Left lobe of liver (tissue), 2 donors: ENCODE measurements around the gene LIG3. TPM values are rescaled to one million over a fixed set of nuclear protein-coding genes. Genes with fewer than 3 reads are reported as not detected.
"Not testable (repeated sequence)": the region's sequence is repeated elsewhere in the genome, so short reads cannot be mapped to it uniquely, and the experiment has no call there.

Source experiments
- ATAC-seq: fragments of 200-7000 bp; cut with Tn5 transposase; one replicate; pipeline ENCODE4 v1.9.1; 2020; ENCODE audit warnings: mild to moderate bottlenecking, moderate library complexity
- DNase-seq: peaks from one replicate; pipeline ENCODE4 v3.0.0-alpha.2; 2020; ENCODE audit warnings: low spot score
- total RNA-seq: library from RNA; stranded (reverse); gene quantifications from one replicate; pipeline ENCODE4 v1.2.1, GENCODE V29; 2021
- donor health status: DM: no; HTN: no; CAD: no; lungs with moderate emphysema.
- donor health status: DM: no; HTN: yes; CAD: no.

LIG3 gene
- total RNA-seq, 1 donor from 2014 or later = 16.3 TPM

DNA sequence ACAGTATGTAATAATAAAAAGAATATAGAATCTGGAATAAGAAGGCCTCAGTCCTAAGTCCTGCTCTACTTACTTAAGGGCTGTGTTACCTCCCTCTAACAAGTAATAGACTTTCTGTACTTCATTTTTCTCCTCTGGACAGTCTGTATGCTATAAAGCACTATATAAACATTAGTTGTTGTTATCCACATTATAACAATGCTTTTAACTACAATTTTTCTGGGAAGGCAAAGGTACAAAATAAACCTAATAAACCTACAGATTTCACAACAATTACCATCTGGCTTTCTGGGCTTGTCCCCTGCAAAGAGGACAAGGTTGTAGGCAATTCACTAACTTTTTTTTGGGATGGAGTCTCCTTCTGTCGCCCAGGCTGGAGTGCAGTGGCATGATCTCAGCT, 50.5 kb downstream of the LIG3 start:
- DNase-seq = no peak
- no peak for ATAC-seq

DNA sequence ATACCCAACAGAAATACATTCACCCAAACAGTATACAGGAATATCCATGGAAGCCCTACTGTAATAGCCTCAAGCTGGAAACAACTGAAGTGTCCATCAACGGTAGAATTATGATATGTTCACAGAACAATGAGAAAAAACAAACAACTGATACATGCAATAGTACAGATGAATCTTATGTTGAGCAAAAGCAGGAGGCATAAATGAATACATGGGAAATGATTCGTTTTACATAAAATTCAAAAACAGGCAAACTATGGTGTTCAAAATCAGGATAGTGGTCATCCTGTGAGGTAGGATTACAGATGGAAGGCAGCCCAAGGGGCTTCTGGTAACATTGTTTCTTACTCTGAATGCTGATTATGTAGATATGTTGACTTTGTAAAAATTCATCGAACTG, 58.1 kb downstream of the LIG3 start:
- DNase-seq (no peak), ATAC-seq (no peak)

DNA sequence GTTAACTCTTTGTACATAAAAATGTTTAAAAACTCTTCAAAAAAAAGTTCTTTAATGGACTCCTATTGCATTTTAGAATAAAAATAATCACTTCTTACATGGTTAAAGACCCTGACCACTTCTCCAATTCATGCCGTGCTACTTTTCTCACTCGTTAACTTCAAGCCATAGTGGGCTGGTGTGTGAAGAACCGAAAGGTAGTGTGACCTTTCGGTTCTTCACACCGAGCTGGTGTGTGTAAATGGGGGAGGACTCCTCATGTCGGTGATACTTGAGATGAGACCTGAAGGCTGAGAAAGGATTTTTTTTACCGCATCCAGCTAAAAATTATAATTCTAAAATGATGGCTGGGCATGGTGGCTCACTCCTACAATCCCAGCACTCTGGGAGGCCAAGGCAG, 61.1 kb downstream of the LIG3 start:
- DNase-seq (no peak), ATAC-seq (no peak)

DNA sequence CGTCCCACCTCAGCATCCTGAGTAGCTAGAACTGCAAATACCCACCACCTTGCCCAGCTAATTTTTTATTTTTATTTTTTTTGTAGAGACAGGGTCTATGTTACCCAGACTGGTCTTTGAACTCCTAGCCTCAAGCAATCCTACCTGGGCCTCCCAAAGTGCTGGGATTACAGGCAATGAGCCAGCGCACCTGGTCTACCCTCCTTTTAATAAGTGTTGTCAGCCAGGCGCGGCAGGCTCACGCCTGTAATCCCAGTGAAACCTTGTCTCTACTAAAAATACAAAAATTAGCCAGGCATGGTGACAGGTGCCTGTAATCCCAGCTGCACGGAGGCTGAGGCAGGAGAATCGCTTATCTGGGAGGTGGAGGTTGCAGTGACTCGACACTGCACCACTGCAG, 63.9 kb downstream of the LIG3 start:
- no peak for DNase-seq
- ATAC-seq = no peak

DNA sequence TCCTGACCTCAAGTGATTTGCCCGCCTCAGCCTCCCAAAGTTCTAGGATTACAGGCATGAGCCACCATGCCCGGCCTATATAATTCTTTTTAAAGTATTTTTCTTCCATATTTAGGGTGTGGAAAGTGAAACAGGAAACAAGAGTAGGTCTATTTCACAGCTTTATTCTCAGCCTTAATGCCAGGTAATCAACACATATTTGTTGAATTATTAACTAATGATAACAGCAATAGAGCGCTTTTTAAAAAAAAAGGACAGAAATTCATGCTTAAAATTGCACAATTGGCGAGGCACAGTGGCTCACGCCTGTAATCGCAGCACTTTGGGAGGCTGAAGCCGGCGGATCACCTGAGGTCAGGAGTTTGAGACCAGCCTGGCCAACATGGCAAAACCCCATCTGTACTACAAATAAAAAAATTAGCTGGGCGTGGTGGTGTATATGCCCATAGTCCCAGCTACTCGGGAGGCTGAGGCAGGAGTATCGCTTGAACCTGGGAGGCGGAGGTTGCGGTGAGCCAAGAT, 65.2 kb downstream of the LIG3 start:
- not testable (repeated sequence) for DNase-seq
- ATAC-seq = peak; percentile 13

DNA sequence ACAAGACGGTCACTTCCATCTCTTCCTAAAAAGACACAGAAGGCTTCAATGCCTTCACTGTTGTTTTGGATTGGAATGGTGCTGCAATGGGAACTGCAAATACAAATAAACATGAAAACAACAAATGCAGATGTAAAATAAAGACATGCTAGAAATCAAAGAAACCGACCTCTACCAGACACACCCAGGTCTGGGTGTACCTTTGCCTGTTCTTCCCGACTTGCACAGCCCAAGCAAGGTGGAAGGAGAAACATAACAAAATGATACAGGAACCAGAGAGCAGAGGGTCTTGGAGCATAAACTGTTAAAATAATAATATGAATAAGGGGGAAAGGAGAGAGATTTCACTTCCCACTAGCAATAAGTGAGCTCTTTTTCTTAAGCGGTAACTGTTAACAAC, 65.9 kb downstream of the LIG3 start:
- ATAC-seq = no peak
- DNase-seq = no peak

DNA sequence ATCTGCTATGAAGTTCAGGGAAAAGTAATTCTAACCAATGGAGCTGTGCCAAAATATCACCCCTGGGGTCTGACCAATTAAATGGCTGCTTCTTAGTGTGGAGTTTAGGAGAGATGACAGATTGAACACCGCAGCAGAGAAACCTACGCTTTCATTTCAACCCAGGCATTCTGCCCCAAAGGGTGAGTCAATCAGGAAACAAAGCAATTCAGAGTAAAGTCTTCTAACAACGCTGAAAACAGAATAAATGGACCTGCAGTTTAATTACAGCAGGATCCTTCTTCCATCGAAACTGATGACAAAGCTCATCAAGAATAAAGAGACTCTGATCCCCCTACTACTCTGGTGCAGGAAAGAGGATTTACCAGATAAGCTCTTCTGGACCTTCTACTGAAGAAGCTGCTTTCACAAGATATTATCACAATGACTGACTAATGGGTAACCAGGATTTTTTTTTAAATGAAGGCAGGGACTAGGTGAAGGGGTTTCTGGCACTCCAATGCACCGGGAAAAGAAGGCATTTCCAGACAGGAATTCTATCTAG, 66.5 kb downstream of the LIG3 start:
- DNase-seq (no peak), ATAC-seq (no peak)

DNA sequence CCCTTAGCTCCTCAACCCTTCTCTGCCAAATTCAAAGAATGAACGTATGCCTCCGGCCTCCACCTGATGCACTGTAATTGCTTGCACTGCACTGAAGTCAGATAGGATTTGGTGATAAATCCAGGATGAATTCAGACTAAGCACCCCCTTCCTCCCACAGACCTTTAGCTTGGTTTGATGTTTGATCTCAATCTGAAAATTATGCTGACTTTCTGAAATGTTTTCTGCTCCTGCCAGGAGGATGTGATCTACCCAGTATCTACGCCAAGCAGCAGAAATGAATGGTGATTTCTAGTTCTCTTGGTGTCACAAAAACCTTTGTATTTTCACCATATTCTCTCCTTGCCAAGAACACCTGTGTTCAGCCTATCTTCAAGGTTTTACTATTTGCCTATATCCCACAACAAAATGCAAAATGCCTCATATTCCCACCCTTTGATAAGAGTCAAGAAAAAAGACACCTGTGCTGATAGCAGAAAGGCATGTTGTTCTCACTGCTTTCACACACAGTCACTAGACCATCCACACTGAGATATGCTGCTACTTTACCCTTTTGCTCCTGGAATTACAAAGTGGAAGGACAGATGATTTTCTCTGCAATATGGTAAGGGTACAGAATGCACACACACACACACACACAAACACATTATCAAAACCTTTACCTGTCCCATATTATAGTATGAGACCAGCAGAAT, 68.5 kb downstream of the LIG3 start:
- ATAC-seq = no peak
- DNase-seq = no peak

DNA sequence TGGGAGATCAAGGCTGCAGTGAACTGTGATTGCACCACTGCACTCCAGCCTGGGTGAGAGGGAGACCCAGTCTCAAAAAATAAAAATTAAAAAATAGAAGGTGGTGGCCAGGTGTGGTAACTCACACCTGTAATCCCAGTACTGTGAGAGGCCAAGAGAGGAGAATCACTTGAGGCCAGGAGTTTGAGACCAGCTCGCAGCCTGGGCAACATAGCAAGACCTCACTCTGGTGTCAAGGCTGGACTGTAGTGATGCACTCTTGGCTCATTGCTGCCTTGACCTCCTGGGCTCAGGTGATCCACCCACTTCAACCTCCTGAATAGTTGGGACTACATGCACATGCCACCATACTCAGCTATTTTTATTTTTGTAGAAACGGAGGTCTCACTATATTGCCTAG, 69.9 kb downstream of the LIG3 start:
- no peak for ATAC-seq
- DNase-seq = no peak

DNA sequence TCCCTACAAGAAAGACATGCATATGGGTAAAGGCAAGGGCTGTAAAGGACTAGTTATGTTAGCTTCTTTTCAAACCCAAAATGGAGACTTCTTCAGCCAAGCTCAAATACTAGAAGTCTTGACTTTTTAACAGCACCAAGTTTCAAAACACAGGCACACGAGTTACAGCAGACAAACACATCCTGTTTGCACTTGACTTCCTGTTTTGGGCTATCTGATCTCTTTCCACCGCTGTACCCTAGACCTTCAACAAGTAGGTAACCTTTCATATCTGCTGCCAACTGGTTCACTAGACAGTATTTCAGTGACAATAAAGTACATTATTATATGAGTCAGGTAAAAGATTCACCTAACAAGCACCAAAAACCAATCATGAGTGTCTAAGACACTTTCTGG, 70.9 kb downstream of the LIG3 start:
- ATAC-seq (peak; percentile 81), DNase-seq (no peak)

DNA sequence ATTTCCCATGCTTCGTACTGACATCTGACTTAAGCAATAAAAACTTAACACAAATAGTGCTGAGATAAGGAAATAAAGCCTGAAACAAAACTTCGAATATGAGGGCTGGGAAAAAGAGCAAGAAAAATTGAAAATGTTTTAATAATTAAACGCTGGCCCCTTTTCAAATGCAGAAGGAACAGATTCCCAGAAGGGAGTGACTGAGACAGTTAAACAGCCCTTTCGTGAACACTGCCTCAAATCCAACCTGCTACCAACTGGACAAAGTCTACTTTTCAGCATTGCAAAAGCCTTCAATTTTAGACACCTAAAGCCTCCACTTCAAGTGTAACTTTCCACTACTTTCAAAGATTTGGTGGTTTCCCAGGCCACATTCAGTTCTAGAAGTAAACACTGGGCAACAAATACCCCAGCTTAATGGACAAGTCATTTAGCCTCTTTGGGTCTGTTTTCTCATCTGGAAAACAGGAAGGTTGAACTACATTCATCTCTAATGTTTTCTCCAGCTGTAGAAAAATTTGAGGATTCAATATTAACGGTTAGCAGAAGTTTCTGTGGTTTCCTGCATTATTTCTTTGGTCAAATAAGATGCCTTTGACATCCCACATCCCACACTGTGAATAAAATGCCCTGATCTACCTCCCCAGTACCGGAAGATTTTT, 71.4 kb downstream of the LIG3 start:
- no peak for DNase-seq

DNA sequence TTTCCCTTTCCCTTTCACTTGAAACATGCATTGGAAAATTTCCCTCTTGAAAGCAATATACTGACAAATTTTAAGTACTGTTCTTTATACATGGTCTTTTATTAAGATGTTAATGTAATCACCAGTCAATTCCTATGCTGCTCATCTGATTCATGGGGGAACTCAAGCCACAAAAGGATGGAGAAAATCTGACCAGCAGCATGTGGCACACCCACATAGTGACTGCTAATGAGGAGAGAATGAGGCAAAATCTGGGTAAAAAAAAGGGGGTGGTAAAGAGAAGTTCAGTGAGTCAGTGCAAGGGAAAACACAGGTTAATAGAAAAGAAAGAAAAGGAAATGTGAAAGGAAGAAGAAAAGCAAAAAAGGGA, 71.9 kb downstream of the LIG3 start:
- no peak for DNase-seq
- no peak for ATAC-seq

More for the DNA sequence above, 71.4 kb downstream of the LIG3 start:
- ATAC-seq = peak; percentile 82

DNA sequence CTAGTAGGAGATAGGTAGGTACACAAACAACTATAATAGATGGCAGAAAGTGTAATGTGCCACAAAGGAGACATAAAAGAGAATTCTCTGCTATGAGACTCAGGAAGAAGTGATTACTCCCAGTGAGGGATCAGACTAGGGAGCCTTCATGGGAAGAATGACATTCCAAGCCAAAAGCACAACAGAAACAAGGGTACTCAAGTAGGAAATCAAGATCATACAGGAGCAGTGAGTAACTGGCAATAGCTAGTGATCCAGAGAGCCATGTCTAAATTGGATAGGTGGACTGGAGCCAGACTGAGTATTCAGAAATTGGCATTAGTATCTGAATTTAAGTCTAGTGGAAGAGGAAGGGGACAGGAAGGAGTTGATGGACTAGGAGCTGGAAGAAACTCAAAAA, 72.5 kb downstream of the LIG3 start:
- no peak for DNase-seq

DNA sequence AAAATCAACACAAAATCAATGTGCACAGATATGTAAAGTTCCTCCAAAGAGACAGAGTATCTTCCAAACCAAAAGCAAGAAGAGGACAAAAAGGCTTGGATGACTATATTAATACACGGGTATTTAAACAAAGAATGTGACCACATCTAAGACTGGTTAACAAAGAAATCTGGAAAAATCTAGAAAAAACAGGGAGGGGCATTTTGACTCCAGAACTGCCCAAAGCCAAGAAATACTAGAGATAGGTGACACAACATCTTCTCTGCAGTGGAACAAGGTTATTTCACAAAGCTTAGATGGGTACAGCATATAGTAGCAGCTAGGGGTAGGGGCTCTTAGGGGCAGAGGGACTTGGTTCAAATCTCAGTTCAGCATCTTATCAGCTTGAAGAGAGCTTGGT, 72.9 kb downstream of the LIG3 start:
- no peak for ATAC-seq
- DNase-seq = no peak

More for the DNA sequence above, 72.5 kb downstream of the LIG3 start:
- no peak for ATAC-seq

DNA sequence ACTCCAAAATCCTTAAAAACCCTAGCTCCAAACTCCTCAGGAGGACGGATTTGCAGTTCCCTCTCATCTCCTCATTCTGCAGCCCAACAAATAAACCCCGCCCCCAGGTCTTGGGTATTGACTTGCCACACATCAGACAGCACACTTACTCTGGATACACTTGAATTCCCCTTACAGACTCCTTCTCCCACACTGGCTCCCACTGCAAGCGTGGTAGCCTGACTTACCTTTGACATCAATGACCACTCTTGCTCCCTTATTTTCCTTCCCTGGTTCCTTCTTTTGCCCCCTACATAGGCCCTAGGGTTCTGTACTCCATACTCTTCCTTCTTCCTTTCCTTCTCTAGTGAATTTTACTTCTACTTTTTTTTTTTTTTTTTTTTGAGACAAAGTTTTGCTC, 75.7 kb downstream of the LIG3 start:
- ATAC-seq = no peak

DNA sequence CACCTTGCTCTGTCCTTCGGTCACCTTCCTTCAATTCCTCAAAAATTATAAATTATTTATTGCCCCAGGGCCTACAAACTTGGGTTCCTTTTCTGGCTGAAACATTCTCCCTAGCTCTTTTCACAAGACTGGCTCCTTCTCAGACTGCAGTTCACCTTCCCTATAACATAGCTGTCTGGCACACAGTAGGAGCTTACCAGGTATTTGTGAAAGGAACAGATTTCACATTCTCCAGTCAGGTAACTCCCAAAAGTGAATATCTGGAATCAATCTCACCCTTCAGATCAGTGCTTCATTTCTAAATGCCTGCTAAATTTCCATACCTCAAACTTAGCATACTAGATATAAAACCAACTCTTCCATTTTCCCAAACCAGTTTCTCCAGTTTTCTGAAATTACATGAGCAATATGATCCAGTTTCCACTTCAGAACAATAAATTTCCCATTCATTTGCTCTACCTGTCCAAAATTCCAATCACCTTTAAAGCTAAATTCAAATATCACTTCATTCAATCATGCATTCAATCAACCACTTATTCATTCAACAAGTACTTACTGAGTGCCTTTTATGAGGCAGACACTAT, 77.1 kb downstream of the LIG3 start:
- DNase-seq (no peak), ATAC-seq (no peak)

More for the DNA sequence above, 75.7 kb downstream of the LIG3 start:
- DNase-seq = no peak

Other genes starting within 250 kb of the LIG3 start
- gene CCT6B, start 19.1 kb upstream of the LIG3 start, total RNA-seq = 2.1 TPM
- gene ZNF830, start 19.0 kb upstream of the LIG3 start, total RNA-seq = 4.4 TPM
- 36.5 TPM for gene RFFL, start 83.2 kb downstream of the LIG3 start, total RNA-seq
- gene RAD51D, start 139.3 kb downstream of the LIG3 start, total RNA-seq = 4.4 TPM
- not detected for gene FNDC8, start 141.1 kb downstream of the LIG3 start, total RNA-seq
- gene NLE1, start 161.8 kb downstream of the LIG3 start, total RNA-seq = 6.8 TPM
- not detected for gene UNC45B, start 167.3 kb downstream of the LIG3 start, total RNA-seq
- gene SLC35G3, start 213.9 kb downstream of the LIG3 start, total RNA-seq = not detected